GM19372 (cell line): ENCODE measurements around the gene ELMOD3.
A peak's percentile ranks its signal among the peaks of the same experiment; 100 is the strongest.
"Not testable (repeated sequence)": the region's sequence is repeated elsewhere in the genome, so short reads cannot be mapped to it uniquely, and the experiment has no call there.

Source experiments
- ATAC-seq: cut with Tn5 transposase; IDR thresholded peaks from one replicate; pipeline ENCODE4 v1.9.1; 2021; ENCODE audit warnings: mild to moderate bottlenecking, low read depth, moderate library complexity; ENCODE audit not compliant: unreplicated experiment

The ELMOD3 gene

GRCh38 chr2:85399183-85399455 is 44.5 kb downstream of the ELMOD3 start:
- no peak for ATAC-seq

- no peak for ATAC-seq
These were observed 45.5 kb downstream of the ELMOD3 start for GRCh38 chr2:85400023-85400422.

GRCh38 chr2:85400541-85401463 is 46.2 kb downstream of the ELMOD3 start:
- no peak for ATAC-seq

- ATAC-seq: no peak
These were observed 46.9 kb downstream of the ELMOD3 start for GRCh38 chr2:85401464-85401805.

GRCh38 chr2:85401844-85402243 is 47.3 kb downstream of the ELMOD3 start:
- no peak for ATAC-seq

- ATAC-seq: no peak
These were observed 50.9 kb downstream of the ELMOD3 start for GRCh38 chr2:85405201-85406059.

- peak; percentile 73 for ATAC-seq
These were observed 55.4 kb downstream of the ELMOD3 start, which contains the start of gene CAPG for GRCh38 chr2:85409845-85410583. CAPG (minus strand) TSS chr2:85410366; CDS start chr2:85402145, 8,221 bp downstream.

GRCh38 chr2:85410584-85411404 is 56.2 kb downstream of the ELMOD3 start:
- no peak for ATAC-seq

- ATAC-seq: no peak
These were observed 56.8 kb downstream of the ELMOD3 start for GRCh38 chr2:85411405-85411748.

- no peak for ATAC-seq
These were observed 59.2 kb downstream of the ELMOD3 start for GRCh38 chr2:85413592-85414420.

- not testable (repeated sequence) for ATAC-seq
These were observed 59.8 kb downstream of the ELMOD3 start for GRCh38 chr2:85414421-85414759.

- no peak for ATAC-seq
These were observed 60.4 kb downstream of the ELMOD3 start for GRCh38 chr2:85414761-85415553.

- ATAC-seq: no peak
These were observed 61.5 kb downstream of the ELMOD3 start for GRCh38 chr2:85415980-85416650.

- peak; percentile 75 for ATAC-seq
These were observed 63.8 kb downstream of the ELMOD3 start, which contains the start of gene SH2D6 for GRCh38 chr2:85418132-85419008. SH2D6 (plus strand) TSS chr2:85418714; CDS start chr2:85429466, 10,752 bp downstream.

- ATAC-seq: no peak
These were observed 64.6 kb downstream of the ELMOD3 start for GRCh38 chr2:85419009-85419675.

- peak; percentile 63 for ATAC-seq
These were observed 66.1 kb downstream of the ELMOD3 start for GRCh38 chr2:85420536-85421259.
